Panc1 (cell line): ENCODE results near the gene KIF21B. TPM values are rescaled to one million over a fixed set of nuclear protein-coding genes. Genes with fewer than 3 reads are reported as not detected.

Experiments
- ATAC-seq: fragments of 200-7000 bp; cut with Tn5 transposase; 2 replicates; pipeline ENCODE4 v1.9.1; 2020; ENCODE audit warnings: mild to moderate bottlenecking, moderate library complexity
- BruUV-seq: library from RNA; stranded (reverse); fragments of 400-500 nt; replicated peaks from 2 replicates; lab custom pipeline; 2021; lab: Mats Ljungman, UMichigan
- CTCF ChIA-PET: fragments of 300-600 bp; sonication (Branson Sonifier 250); formaldehyde crosslinking; loops from one replicate; lab custom pipeline; 2022; ENCODE audit warnings: antibody characterized with exemption; lab: Charles Lee
- POLR2A ChIA-PET: fragments of 300-600 bp; sonication (Branson Sonifier 250); formaldehyde crosslinking; loops from one replicate; lab custom pipeline; 2022; ENCODE audit warnings: antibody characterized with exemption; lab: Charles Lee
- DNase-seq: peaks from one replicate; pipeline ENCODE4 v3.0.0-alpha.2; 2010; ENCODE audit warnings: low read depth, low spot score
- H3K27ac ChIP-seq: 2 replicates; pipeline ENCODE4 v1.5.1; 2011; ENCODE audit warnings: mild to moderate bottlenecking, low read length, inconsistent platforms
- H3K27me3 ChIP-seq: fragments of 200-500 bp; sonication (Bioruptor generic); 2 replicates; pipeline ENCODE4 v1.6.0; 2014; ENCODE audit warnings: low read length, inconsistent platforms; ENCODE audit not compliant: control insufficient read depth, insufficient read depth
- H3K36me3 ChIP-seq: fragments of 200-500 bp; sonication (Bioruptor generic); 2 replicates; pipeline ENCODE4 v1.5.1; 2014; ENCODE audit warnings: inconsistent platforms, mild to moderate bottlenecking, low read length, moderate library complexity; ENCODE audit not compliant: control insufficient read depth, insufficient read depth
- H3K4me1 ChIP-seq: 2 replicates; pipeline ENCODE4 v1.5.1; 2011; ENCODE audit warnings: inconsistent platforms, mild to moderate bottlenecking, low read length, moderate library complexity; ENCODE audit not compliant: control insufficient read depth, insufficient read depth
- H3K4me3 ChIP-seq, 2 experiments: 2 replicates each; pipeline ENCODE4 v1.5.1; 2011 to 2012; ENCODE audit warnings: low read depth in 2 of 2, low read length in 2 of 2, mild to moderate bottlenecking in 2 of 2, inconsistent platforms in 1 of 2, moderate library complexity in 1 of 2
- H3K9me3 ChIP-seq: fragments of 200-500 bp; sonication (Bioruptor generic); 2 replicates; pipeline ENCODE4 v1.5.1; 2014; ENCODE audit warnings: low read depth, mild to moderate bottlenecking, inconsistent platforms, low read length, moderate library complexity; ENCODE audit not compliant: control insufficient read depth, insufficient read depth
- POLR2AphosphoS5 ChIP-seq: IDR thresholded peaks from 2 replicates; pipeline ENCODE4 v1.6.1; 2012; ENCODE audit warnings: mild to moderate bottlenecking, low read depth, low read length, moderate library complexity
- SIN3A ChIP-seq: IDR thresholded peaks from 2 replicates; pipeline ENCODE4 v1.6.1; 2012; ENCODE audit warnings: low read depth, mild to moderate bottlenecking, low read length, moderate library complexity, borderline replicate concordance; ENCODE audit not compliant: insufficient read depth
- TCF7L2 ChIP-seq: IDR thresholded peaks from 2 replicates; pipeline ENCODE4 v1.6.1; 2011; ENCODE audit warnings: mild to moderate bottlenecking, low read depth, low read length, inconsistent platforms
- in situ Hi-C: cut with HindIII; loops from 2 replicates; pipeline ENCODE4 v1.10.0; 2016; ENCODE audit warnings: low sequenced_read_pairs, low pct_unique_long_range_greater_than_20kb
- intact Hi-C: fragments of 100-400 bp; cut with micrococcal nuclease; formaldehyde crosslinking; loops from one replicate; pipeline ENCODE4 v1.10.0; 2022; ENCODE audit not compliant: unreplicated experiment
- total RNA-seq: library from RNA; stranded (reverse); gene quantifications from one replicate; pipeline ENCODE4 v1.2.1, GENCODE V29; 2021; ENCODE audit not compliant: unreplicated experiment
- TF ChIP-seq, protein P1 (sequence below): fragments of 450-650 bp; IDR thresholded peaks from 2 replicates; pipeline ENCODE4 v1.5.1; 2017; ENCODE audit warnings: mild to moderate bottlenecking
- TF ChIP-seq, protein P2 (sequence below), 2 experiments: IDR thresholded peaks; 2 replicates each; pipeline ENCODE4 v1.6.1; 2011 to 2012; ENCODE audit warnings: low read depth in 2 of 2, control low read depth in 1 of 2, low read length in 1 of 2, mild to moderate bottlenecking in 1 of 2, moderate library complexity in 1 of 2; ENCODE audit not compliant: insufficient read depth in 1 of 2

KIF21B gene
- total RNA-seq, 1 experiment from 2014 or later: 0.46 TPM

DNA sequence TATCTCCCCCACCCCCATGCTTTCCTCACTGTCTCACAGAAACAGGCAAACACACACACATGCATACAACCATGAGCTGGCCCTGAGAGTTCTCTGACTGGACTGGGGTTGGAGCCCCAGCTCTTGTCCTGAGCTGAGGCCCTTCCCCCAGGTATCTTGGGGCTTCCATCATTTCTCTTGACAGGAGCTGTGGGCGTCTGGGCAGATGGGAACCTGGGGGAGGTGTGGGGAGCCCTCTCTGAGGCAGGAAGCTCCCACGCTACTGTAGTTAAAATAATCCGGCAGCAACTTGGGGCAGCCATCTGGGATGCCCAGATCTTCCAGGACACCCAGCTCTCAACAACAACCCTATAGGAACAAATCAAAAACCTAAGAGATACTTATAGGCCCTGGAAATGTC is 2.7 kb upstream of the KIF21B start:
- ATAC-seq (no peak), DNase-seq (no peak)
- no peaks in the 10 kb centered on the region for H3K36me3 ChIP-seq
- no peak for TF ChIP-seq POLR2AphosphoS5
- TF ChIP-seq, protein P1, sequence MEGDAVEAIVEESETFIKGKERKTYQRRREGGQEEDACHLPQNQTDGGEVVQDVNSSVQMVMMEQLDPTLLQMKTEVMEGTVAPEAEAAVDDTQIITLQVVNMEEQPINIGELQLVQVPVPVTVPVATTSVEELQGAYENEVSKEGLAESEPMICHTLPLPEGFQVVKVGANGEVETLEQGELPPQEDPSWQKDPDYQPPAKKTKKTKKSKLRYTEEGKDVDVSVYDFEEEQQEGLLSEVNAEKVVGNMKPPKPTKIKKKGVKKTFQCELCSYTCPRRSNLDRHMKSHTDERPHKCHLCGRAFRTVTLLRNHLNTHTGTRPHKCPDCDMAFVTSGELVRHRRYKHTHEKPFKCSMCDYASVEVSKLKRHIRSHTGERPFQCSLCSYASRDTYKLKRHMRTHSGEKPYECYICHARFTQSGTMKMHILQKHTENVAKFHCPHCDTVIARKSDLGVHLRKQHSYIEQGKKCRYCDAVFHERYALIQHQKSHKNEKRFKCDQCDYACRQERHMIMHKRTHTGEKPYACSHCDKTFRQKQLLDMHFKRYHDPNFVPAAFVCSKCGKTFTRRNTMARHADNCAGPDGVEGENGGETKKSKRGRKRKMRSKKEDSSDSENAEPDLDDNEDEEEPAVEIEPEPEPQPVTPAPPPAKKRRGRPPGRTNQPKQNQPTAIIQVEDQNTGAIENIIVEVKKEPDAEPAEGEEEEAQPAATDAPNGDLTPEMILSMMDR: no peak
- no peak for TF ChIP-seq SIN3A
- no peak for TF ChIP-seq TCF7L2
- no peaks in the 10 kb centered on the region for H3K4me1 ChIP-seq
- H3K9me3 ChIP-seq: no peaks in the 10 kb centered on the region
- ChIA-PET POLR2A (no interaction called here), CTCF (interaction anchor here (0.6 kb wide), 2 partner anchors 460 to 505 kb away, joined by 3 read pairs; no protein-coding TSS in a partner anchor)
- no peak overlapping the region for H3K4me3 ChIP-seq
- intact Hi-C loops (no loop called here), in situ Hi-C loops (no loop called here)
- H3K27me3 ChIP-seq: peaks cover 7% of the 10 kb centered on the region; the same call in 1 of the 2 replicates
- H3K27ac ChIP-seq: no peak overlapping the region
- no TSS peak for BruUV-seq

DNA sequence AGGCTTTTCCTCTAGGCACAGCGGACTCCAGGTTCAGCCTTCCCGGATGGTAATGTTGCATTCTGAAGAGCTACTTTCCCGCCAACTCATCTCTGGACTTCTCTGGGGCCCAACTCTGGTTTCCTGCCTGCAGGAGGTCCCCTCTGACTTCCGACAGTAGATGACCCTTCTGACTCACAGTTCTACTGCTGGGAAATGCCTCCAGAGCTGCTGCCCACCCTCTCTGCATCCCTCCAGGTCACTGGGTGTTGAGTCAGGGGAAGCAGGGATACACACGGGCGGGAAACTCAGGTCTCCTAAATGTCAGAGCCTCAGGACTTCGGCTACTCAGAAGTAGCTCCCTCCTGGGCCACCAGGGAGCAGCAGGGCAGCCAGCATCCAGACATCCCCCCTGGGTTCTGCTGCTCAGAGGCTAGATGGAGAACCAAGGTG is 2.1 kb upstream of the KIF21B start:
- DNase-seq (no peak), ATAC-seq (no peak)
- TF ChIP-seq SIN3A (no peak), POLR2AphosphoS5 (no peak), TCF7L2 (no peak)
- TF ChIP-seq, protein P2, sequence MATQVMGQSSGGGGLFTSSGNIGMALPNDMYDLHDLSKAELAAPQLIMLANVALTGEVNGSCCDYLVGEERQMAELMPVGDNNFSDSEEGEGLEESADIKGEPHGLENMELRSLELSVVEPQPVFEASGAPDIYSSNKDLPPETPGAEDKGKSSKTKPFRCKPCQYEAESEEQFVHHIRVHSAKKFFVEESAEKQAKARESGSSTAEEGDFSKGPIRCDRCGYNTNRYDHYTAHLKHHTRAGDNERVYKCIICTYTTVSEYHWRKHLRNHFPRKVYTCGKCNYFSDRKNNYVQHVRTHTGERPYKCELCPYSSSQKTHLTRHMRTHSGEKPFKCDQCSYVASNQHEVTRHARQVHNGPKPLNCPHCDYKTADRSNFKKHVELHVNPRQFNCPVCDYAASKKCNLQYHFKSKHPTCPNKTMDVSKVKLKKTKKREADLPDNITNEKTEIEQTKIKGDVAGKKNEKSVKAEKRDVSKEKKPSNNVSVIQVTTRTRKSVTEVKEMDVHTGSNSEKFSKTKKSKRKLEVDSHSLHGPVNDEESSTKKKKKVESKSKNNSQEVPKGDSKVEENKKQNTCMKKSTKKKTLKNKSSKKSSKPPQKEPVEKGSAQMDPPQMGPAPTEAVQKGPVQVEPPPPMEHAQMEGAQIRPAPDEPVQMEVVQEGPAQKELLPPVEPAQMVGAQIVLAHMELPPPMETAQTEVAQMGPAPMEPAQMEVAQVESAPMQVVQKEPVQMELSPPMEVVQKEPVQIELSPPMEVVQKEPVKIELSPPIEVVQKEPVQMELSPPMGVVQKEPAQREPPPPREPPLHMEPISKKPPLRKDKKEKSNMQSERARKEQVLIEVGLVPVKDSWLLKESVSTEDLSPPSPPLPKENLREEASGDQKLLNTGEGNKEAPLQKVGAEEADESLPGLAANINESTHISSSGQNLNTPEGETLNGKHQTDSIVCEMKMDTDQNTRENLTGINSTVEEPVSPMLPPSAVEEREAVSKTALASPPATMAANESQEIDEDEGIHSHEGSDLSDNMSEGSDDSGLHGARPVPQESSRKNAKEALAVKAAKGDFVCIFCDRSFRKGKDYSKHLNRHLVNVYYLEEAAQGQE (IDR thresholded peaks at IDR 0.05; ENCODE audit: insufficient read depth in 1 of 2, low read depth in 2 of 2, low read length in 1 of 2): no peak
- TF ChIP-seq, protein P1: peak; percentile 53
- Histone ChIP-seq H3K27ac (no peak overlapping the region), H3K27me3 (peaks cover 7% of the 10 kb centered on the region; the same call in 1 of the 2 replicates), H3K9me3 (no peaks in the 10 kb centered on the region), H3K4me1 (no peaks in the 10 kb centered on the region), H3K36me3 (no peaks in the 10 kb centered on the region), H3K4me3 (no peak overlapping the region)
- in situ Hi-C loops (no loop called here), intact Hi-C loops (no loop called here)
- no TSS peak for BruUV-seq
- ChIA-PET CTCF (interaction anchor here (0.6 kb wide), 1 partner anchor 504 kb away, joined by 3 read pairs; no protein-coding TSS in a partner anchor), POLR2A (interaction anchor here (0.6 kb wide), 1 partner anchor 146 kb away, joined by 3 read pairs; no protein-coding TSS in a partner anchor)
